GM19328 (cell line): ENCODE measurements around the gene PRG2.
"Not testable (repeated sequence)": the region's sequence is repeated elsewhere in the genome, so short reads cannot be mapped to it uniquely, and the experiment has no call there.

Source experiments
- ATAC-seq: cut with Tn5 transposase; IDR thresholded peaks from one replicate; pipeline ENCODE4 v1.9.1; 2021; ENCODE audit warnings: mild to moderate bottlenecking, moderate library complexity; ENCODE audit not compliant: unreplicated experiment

PRG2 gene

DNA sequence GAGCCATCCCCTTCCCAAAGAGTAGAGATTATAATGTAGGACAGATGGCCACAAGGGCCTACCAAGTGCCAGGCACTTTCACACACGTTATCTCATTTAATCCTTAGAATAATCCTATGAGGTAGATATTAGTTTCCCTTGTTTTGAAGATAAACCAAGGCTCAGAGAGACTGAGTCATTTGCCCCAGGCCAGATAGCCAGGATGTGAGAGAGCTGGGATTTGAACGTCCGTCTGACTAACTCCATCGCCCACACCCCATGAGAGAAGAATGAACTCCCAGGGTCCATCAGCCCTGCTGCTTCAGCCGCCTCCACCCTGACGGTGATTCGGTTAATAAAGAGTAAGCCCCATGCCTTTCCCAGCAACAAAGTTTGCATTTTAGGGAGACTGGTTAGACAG lies 20.2 kb downstream of the PRG2 start:
- ATAC-seq, result no peak

DNA sequence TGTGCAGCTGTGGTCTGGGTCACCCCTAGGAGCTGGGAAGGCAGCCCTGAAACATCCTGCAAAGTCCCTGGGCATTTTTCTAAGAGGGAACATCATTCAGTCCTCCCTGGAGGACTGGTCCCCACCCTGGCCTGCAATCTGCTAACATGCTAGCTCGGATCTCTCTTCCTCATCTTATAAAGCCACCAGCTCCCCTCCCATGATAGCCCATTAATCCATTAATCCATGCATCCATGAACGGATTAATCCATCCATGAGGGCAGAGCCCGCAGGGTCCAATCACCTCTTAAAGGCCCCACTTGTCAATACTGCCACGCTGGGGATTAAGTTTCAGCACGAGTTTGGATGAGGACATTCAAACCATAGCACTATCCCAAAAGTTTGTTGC lies 21.6 kb downstream of the PRG2 start:
- no peak for ATAC-seq

DNA sequence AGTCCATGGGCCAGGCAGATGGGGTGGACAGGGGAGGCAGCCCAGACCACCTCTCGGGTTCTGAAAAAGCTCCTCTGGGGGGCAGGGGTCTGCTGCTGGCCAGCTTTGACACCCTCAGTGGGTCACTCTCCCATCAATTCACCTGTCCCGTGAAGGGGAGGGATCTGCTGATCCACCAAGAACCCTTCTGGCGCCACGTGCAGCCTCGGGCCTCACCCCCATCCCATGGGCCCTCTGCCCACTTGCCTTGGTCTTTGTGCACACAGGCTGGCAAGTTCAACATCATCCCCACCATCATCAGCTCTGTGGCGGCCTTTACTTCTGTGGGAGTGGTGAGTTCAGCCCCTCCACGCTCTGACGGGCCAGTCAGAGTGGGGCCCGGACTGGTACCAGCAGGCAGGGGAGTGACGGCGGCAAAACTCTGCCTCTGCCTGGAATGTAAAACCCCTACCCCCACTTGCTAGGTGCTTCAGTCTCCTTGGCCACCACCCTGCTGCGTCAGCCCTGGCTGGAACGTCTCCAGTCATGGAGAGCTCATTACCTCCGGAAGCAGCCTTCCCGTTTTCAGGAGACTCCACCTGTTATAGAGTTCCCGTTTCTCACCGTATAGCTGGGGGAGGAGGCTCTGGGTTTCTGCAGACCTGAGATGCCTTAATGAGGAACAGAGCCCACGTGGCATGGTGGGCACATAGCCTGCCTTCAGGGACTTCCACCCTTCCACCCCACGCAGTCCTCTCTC lies 22.2 kb downstream of the PRG2 start:
- no peak for ATAC-seq

DNA sequence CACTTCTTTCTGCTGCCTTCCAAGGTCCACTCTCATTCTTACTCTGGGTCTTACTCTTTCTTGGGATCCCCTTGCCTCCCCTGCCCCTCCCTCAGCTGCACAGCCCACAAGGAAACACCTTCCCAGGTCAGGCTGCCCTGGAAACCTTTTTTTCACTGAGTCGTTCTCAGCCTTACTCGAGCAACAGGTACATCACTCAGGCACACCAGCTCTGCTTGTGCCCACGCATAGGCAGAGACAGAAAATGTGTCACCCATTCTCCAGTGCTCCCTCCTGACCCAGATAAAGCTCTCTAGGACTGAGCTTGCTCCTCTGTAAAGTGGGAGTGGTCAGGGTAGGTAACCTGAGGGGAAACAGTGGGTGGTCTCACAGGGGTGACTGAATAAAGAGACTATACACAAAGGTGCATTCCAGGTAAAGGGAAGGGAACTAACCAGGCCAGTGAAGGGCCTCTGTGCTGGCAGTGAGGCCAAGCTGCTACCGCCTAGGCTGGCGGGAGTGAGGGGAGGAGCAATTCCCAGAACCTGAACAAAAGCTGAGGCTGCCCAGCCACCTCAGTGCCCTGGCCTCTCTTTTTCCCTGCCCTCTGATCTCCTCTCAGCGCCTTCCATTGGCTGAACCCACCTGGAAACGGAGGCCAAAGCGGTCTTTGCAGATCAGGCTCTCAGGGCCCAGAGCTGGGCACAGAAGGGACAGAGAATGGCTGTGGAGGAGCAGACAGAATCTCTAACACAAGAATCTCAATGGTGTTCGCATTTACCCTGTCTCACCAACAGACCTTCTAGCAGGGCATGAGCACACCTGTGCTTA lies 25.4 kb downstream of the PRG2 start:
- ATAC-seq, result no peak

DNA sequence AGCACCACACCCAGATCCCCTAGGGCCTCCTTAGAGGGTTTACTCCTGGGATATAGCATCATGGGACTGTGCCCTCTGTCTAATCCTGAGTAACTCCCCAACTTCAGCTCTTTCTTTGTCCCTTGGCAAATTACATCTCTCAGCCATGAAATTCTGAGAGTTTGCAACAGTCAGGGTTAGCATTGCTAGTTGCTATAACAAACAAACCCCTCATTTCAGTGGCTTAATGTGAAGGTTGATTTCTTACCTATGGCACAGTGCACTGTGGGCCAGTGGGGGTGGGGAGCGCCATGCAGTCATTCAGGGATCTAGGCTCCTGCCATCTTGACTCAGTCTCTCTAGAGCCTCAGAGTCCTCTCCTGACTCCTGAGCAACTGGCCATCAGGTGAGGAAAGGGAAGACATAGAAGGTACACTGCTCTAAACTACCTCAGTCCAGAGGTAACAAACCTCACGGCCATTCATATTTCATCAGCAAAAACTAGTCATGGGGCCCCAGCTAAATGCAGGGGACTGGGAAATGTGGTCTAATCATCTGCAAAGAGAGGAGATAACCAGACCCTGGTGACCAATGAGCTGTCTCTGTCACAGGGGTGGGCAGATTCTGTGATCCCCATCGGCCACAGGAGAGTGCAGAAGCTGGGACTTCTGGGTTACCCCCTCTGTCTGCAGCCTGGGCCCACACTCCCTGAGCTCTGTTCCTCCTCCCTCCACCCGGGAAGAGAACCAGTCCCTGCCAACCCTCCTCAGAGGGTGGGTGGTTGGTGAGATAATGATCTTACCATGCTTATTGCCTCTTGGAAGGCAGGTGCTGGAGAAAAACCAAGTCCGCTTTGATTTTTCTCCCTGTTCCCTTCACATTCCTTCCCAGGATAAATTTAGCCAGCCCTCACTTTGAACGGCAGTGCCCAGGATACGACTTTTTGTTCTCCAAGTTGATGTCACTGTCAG lies 27.0 kb downstream of the PRG2 start:
- no peak for ATAC-seq

DNA sequence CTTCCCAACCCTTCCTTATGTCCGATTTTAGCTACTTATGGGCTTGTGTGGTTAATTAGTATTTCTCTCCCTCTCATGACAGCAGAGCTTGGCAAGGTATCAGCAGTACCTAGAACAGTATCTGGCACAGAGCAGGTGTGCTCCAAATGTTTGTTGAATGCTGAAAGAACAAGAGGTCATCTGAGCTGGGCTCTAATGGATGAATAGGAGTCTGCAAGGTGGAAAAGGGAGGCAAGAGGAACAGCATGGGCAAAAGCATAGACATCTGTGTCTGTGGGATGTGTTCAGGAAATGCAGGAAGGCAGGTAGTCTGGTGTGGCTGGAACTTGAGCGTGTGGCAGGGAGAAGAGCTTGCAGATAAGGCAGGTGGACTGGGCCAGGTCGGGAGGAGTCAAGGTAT lies 28.5 kb downstream of the PRG2 start:
- no peak for ATAC-seq

DNA sequence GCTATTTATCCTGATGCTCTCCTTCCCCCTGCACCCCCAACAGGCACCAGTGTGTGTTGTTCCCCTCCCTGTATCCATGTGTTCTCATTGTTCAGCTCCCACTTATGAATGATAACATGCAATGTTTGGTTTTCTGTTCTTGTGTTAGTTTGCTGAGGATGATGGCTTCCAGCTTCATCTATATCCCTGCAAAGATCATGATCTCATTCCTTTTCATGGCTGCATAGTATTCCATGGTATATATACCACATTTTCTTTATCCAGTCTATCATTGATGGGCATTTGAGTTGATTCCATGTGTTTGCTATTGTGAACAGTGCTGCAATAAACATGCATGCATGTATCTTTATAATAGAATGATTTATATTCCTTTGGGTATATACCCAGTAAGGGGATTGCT lies 29.0 kb downstream of the PRG2 start:
- ATAC-seq, result not testable (repeated sequence)

DNA sequence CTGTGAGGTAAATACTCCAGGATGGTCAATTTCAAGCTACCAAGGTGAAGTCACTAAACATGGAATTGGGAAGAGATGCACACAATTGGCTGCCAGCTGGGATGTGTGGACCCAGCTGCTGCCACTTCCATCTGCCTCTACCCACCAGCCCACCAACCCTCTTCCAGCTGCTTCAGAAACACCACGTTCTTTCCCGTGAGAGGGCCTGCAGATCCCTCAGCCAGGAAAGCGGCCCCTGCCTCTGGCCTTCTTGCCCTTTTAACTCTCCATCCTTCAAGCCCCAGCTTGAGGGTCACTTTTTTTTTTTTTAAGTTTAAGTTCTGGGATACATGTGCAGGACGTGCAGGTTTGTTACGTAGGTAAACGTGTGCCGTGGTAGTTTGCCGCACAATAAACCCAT lies 29.5 kb downstream of the PRG2 start:
- ATAC-seq, result no peak

DNA sequence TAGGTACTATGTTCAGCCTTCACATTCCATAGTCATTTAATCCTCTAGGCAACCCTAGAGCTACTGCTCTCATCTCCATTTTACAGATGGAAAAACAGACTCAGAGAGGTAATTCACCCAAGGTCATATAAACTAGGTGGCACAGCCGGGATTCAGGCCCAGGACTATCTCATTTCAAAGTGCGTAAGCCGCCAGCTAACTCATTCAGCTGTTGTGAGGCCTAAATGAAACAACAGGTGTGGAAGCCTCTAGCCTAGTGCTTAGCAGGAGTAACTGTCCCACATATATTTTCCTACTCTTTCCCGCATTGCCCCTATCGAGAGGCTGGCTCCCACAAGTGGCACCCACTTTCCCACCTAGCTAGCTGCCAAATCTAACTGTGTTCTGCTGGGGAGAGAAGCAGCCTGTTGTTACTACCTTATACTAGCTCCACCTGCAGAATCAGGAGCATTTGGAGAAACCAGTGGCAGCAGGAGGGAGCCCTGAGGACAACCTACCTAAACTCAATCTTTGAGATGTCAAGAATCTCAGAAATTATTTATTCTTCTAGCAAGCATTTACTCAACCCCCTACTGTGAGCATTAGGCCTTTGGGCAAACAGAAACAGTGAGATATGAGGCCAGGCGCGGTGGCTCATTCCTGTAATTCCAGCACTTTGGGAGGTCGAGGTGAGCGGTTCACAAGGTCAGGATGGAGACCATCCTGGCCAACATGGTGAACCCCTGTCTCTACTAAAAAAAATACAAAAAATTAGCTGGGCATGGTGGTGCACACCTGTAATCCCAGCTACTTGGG lies 30.4 kb downstream of the PRG2 start:
- no peak for ATAC-seq

DNA sequence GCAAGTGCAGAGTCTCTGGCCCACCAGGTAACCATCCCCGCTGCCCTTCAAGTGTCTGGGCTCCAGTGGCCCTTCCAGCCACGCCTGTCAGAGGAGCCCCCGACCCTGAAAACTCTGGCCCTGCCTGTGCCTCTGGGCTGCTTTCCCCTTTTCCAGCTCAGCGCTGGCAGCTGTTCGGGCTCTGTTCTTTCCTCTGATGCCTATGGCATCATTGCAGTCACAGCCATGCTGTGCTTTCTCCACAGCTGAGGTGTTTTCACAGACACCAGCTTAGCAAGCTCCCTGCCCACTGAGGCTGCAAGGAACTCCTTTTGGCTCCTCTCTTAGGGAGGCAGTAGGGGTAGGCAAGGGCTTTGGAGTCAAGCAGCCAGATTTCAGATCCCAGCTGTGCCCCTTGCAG lies 31.1 kb downstream of the PRG2 start:
- no peak for ATAC-seq

DNA sequence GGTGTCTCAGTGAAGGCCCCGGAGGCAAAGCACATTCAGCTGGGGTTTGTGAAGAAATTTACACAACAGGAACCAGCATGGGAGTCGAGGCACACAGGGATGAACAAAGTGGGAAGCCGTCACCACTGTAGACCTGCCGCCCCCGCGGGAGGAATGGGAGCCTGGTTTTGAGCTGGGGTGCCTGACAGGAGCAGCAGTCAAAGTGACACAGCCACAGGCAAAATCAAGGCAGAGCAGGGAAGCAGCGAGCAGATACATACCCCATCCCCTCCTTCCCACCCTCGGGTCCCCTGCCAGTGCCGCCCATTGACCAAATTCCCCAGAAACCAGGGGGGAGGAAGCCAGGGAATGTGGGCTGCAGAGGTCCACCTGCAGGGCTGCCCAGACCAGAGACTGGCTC lies 31.5 kb downstream of the PRG2 start:
- no peak for ATAC-seq

DNA sequence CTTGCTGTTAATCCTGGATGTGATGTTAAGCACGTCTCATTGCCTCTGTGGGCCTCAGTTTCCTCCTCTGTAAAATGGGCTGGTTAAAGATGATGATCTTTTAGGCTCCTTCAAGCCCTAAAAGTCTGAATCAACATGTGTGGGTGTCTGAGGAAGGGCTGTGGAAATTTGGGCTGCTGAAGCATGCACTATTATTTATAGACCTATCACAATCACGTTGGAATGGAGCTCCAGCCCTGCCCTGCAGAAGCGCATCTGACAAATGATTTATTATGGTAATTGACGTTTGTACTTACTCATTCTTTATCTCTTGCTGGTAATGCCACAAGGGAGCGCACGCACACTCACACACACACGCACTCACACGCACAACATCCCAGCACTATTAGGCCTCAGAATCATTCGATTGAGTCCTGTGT lies 31.9 kb downstream of the PRG2 start:
- ATAC-seq, result no peak

DNA sequence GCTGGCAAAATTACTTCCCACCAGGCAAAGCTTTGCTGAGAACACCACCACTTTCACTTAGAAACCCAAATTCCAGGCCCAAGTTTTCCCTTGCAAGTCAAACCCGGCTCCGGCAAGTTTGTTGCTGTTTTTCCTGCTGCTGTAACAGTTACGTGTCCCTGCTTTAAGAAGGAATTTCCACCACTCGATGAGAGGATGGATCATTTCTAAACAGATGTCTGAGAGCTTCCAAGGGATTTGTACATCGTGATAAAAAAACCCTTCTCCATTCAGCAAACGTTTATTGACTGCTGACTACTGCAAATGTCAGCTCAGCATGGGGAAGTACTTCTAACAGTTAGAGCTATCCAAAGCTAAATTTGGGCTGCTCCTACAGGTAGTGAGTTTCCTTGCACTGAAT lies 32.6 kb downstream of the PRG2 start:
- no peak for ATAC-seq

DNA sequence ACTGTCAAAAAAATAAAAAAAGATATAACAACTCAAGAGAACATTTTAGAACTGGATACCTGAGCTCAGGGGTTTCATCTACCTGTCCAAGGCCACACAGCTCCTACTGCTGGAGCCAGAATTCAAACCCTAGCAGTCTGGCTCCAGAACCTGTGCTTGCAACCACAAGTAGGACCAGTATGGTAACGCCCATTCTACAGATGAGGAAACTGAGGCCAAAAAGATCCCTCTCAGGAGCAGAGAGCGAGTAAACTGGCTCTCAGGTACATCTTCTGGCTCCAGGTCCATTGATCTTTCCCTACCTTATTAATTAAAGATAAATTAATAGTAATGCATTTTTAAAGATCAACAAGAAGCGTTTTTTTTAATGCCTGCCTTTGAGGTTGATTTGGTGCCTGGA lies 33.1 kb downstream of the PRG2 start:
- no peak for ATAC-seq

DNA sequence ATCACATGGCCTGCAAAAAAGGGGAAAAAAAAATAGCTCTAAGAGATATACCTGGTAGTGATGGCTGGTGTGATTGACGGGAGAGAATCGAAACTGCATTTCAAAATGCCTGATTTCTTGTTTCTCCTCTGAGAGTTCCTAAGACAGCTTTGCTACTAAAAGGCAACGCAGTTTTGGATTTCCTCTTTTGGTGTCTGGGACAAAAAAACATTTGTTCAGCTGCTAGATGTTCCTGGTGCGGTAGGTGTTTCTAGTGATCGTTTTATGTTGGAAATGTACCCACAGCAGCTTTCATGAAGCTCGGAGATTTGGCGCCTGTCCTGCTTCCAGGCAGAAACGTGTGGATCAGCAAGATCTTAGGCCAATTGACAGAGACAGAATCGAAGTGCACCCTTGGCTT lies 34.2 kb downstream of the PRG2 start:
- ATAC-seq, result no peak

DNA sequence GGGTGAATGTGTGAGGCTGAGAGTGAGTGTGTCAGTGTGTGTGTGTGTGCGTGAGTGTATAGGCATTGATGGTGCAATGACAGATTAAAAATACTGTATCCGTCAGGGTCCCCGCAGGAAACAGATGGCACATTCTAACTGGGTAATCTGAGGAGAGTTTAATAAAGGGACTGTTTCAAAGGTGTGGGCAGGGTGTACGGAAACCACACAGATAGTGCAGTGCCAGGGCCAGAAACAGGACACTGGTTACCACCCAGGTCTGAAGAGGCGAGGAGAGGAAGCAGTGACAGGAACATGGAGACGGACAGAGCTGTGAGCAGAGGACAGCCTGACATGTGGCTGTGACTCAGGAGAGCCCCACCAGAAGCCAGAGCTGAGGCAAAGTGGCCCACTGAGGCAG lies 35.8 kb downstream of the PRG2 start:
- no peak for ATAC-seq

DNA sequence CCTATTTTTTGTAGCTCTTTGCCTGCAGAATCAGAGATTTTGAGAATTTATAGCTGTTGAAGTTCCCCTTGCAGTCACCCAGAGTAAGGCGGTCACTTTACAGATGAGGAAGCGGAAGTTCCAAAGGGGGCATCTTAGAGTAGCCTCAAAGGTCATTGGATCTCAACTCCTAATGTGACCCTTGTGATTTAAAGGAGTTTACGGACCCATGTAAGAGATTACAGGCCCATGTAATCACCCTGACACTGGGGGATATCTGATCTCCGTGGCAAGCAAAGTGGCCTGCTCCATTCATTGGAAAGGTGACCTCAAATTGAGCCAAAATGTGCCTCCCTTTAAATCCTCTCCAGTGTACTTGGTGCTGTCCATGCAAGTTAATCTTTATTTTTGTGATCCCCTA lies 36.6 kb downstream of the PRG2 start:
- ATAC-seq, result no peak

DNA sequence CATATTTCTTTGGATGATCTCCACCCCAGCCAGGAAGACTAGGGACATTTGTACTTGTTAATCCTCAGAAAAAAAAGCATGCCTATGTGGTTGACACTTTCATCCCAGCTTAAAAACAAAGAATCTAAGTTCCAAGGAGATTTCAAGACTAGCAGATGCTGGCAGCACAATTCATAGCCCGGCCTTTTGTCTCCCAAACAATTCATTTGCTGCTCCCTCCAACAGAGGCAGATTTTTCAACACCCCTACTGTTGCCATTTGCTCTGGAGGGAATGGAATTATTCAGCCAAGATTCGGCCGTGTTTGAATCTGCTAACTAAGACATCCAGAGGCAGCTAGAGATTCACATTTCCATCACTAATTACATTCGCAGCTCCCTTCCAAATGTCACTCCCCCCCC lies 37.0 kb downstream of the PRG2 start:
- no peak for ATAC-seq

DNA sequence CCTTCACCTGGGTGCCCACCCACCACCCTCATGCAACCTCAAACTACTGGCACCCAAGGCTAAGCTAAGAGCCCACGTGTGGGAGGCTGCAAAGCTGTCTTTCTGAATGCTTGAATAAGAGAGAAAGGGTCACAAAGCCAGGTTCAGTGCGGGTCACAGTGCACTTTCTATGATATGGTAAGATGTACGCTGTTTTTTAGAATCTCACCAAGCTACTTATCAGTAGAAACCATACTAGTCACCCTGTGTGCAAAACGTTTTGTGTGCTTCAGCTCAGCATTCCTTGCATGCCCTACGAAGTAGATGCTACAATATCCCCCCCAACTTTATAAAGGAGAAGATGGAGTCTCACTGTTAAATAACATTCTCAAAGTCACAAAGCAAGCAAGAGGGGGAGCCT lies 37.4 kb downstream of the PRG2 start:
- no peak for ATAC-seq

DNA sequence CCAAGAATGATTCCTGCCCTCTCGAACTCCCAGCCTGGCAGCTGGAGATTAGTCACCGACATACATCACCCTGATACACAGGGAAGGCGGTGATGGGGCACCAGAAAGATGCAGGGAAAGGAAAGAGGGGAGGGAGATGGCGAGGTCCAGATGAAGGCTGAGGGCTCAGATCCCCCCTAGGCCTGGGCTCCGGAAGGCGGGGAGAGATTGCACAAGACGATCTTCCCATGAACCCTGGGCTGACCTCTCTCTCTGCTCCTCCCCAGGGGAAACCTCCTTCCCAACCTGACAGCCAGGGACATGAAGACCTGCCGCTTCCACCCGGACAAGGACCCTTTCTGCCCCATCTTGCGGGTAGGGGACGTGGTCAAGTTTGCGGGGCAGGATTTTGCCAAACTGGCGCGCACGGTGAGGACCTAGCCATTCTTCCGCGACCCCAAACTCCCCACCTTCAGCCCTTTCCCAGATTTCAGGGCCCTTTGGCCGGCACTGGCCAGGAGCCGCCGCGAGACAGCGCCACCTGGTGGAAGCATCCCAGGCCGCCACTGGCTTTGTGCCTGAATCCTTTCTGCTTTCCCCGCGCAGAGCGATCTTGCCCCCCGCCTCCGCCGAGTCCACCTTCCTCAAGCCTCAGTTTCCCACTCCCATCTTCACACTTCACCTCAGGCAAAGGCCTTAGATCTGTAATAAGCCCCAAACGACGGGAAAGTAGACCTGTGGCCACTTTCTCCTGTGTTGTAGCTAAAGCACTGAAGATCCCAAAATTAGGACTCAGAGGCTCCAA lies 40.8 kb downstream of the PRG2 start:
- no peak for ATAC-seq
